Neural crest cell (in vitro differentiated cells): ENCODE measurements around the gene CCDC90B. TPM values are rescaled to one million over a fixed set of nuclear protein-coding genes. Genes with fewer than 3 reads are reported as not detected.

Experiments used
- DNase-seq: peaks from one replicate; pipeline ENCODE4 v3.0.0; 2021; ENCODE audit warnings: low read depth, mixed read lengths, low spot score
- H3K27ac Mint-ChIP-seq: one replicate; pipeline ENCODE4 v1.8.0; 2021; ENCODE audit warnings: mild to moderate bottlenecking, mixed read lengths; ENCODE audit not compliant: unreplicated experiment
- H3K27me3 Mint-ChIP-seq: 2 replicates; pipeline ENCODE4 v1.8.0; 2021; ENCODE audit warnings: low read depth, mild to moderate bottlenecking, mixed read lengths
- H3K36me3 Mint-ChIP-seq: 2 replicates; pipeline ENCODE4 v1.8.0; 2021; ENCODE audit warnings: low read depth, mild to moderate bottlenecking, mixed read lengths
- H3K4me1 Mint-ChIP-seq: 2 replicates; pipeline ENCODE4 v1.8.0; 2021; ENCODE audit warnings: mixed read lengths
- H3K4me3 Mint-ChIP-seq: one replicate; pipeline ENCODE4 v1.8.0; 2021; ENCODE audit warnings: mild to moderate bottlenecking, mixed read lengths
- H3K9me3 Mint-ChIP-seq: 2 replicates; pipeline ENCODE4 v1.8.0; 2021; ENCODE audit warnings: mixed read lengths
- CTCF ChIP-seq: fragments of 200-600 bp; sonication (generic); conservative IDR thresholded peaks from 2 replicates; pipeline ENCODE4 v1.5.0; 2021; ENCODE audit warnings: antibody characterized with exemption, mild to moderate bottlenecking
- total RNA-seq: library from RNA; stranded (reverse); gene quantifications from 2 replicates; pipeline ENCODE4 v1.2.1, GENCODE V29; 2021

Gene CCDC90B
- total RNA-seq, 1 donor from 2014 or later: 42.2 TPM

GRCh38 chr11:83222499-83222898, 63.7 kb downstream of the CCDC90B start:
- no peaks in the 10 kb centered on the region for H3K4me1 Mint-ChIP-seq
- H3K27me3 Mint-ChIP-seq: no peaks in the 10 kb centered on the region

GRCh38 chr11:83221694-83222093, 64.5 kb downstream of the CCDC90B start:
- Mint-ChIP-seq H3K4me1 (no peaks in the 10 kb centered on the region), H3K9me3 (no peaks in the 10 kb centered on the region), H3K4me3 (no peak overlapping the region), H3K27ac (no peak overlapping the region), H3K36me3 (no peaks in the 10 kb centered on the region), H3K27me3 (no peaks in the 10 kb centered on the region)
- no peak for DNase-seq
- no peak for TF ChIP-seq CTCF

More at GRCh38 chr11:83222499-83222898, 63.7 kb downstream of the CCDC90B start:
- Mint-ChIP-seq H3K36me3 (no peaks in the 10 kb centered on the region), H3K27ac (no peak overlapping the region), H3K4me3 (no peak overlapping the region), H3K9me3 (no peaks in the 10 kb centered on the region)
- no peak for TF ChIP-seq CTCF
- no peak for DNase-seq

- no peaks in the 10 kb centered on the region for H3K9me3 Mint-ChIP-seq
- DNase-seq: no peak
- H3K36me3 Mint-ChIP-seq: no peaks in the 10 kb centered on the region
- TF ChIP-seq CTCF: no peak
- H3K27me3 Mint-ChIP-seq: no peaks in the 10 kb centered on the region
- H3K4me1 Mint-ChIP-seq: no peaks in the 10 kb centered on the region
- no peak overlapping the region for H3K4me3 Mint-ChIP-seq
- H3K27ac Mint-ChIP-seq: no peak overlapping the region
These were observed 65.9 kb downstream of the CCDC90B start for GRCh38 chr11:83220260-83220659.

- peak; percentile 35 for TF ChIP-seq CTCF
- H3K36me3 Mint-ChIP-seq: peaks cover 2% of the 10 kb centered on the region
- H3K4me3 Mint-ChIP-seq: no peak overlapping the region
- DNase-seq: no peak
- H3K27me3 Mint-ChIP-seq: no peaks in the 10 kb centered on the region
- no peaks in the 10 kb centered on the region for H3K4me1 Mint-ChIP-seq
- no peak overlapping the region for H3K27ac Mint-ChIP-seq
- H3K9me3 Mint-ChIP-seq: no peaks in the 10 kb centered on the region
These were observed 67.1 kb downstream of the CCDC90B start for GRCh38 chr11:83219095-83219494.

Other genes starting within 250 kb of the CCDC90B start
- gene RAB30, start 214.5 kb downstream of the CCDC90B start, total RNA-seq: 15.1 and 15.4 TPM in 2 replicates
- gene PCF11, start 129.2 kb downstream of the CCDC90B start, total RNA-seq: 67.3 and 67.9 TPM in 2 replicates
- gene ANKRD42, start 92.7 kb downstream of the CCDC90B start, total RNA-seq: 7.8 and 7.9 TPM in 2 replicates